K562 (cell line): Measurements from ENCODE around the gene LSM4. TPM values are rescaled to one million over a fixed set of nuclear protein-coding genes. Genes with fewer than 3 reads are reported as not detected.
A peak's percentile ranks its signal among the peaks of the same experiment; 100 is the strongest.

Experiments
- FOXP1 ChIP-seq: sonication (generic); formaldehyde crosslinking; IDR thresholded peaks from 2 replicates; pipeline ENCODE4 v1.8.0; 2022; ENCODE audit warnings: mild to moderate bottlenecking, missing genetic modification reagents
- GTF2A2 ChIP-seq: IDR thresholded peaks from 2 replicates; pipeline ENCODE4 v1.6.1; 2016; ENCODE audit warnings: mild to moderate bottlenecking, missing genetic modification characterization, missing compliant biosample characterization
- HES1 ChIP-seq: fragments of 450-650 bp; IDR thresholded peaks from 2 replicates; pipeline ENCODE4 v1.6.1; 2016; ENCODE audit warnings: low read depth, mild to moderate bottlenecking, moderate library complexity
- HNRNPL ChIP-seq: fragments of 200-400 bp; formaldehyde crosslinking; IDR thresholded peaks from 2 replicates; pipeline ENCODE4 v1.6.1; 2017; ENCODE audit warnings: low read depth, mild to moderate bottlenecking, low read length
- ILF3 ChIP-seq: fragments of 450-650 bp; IDR thresholded peaks from 2 replicates; pipeline ENCODE4 v1.6.1; 2018; ENCODE audit warnings: antibody characterized with exemption, mild to moderate bottlenecking, moderate library complexity, borderline replicate concordance
- JUNB ChIP-seq: fragments of 450-650 bp; formaldehyde crosslinking; conservative IDR thresholded peaks from 2 replicates; pipeline ENCODE4 v1.4.0; 2020; ENCODE audit warnings: mild to moderate bottlenecking
- MED1 ChIP-seq: sonication (generic); formaldehyde crosslinking; IDR thresholded peaks from 2 replicates; pipeline ENCODE4 v1.8.1; 2023; ENCODE audit warnings: missing genetic modification reagents, borderline replicate concordance
- MTA3 ChIP-seq: fragments of 450-650 bp; formaldehyde crosslinking; IDR thresholded peaks from 2 replicates; pipeline ENCODE4 v1.6.1; 2017; ENCODE audit warnings: mild to moderate bottlenecking, borderline replicate concordance
- NCOA1 ChIP-seq: fragments of 450-650 bp; IDR thresholded peaks from 2 replicates; pipeline ENCODE4 v1.6.1; 2016; ENCODE audit warnings: low read depth
- NCOA6 ChIP-seq: fragments of 450-650 bp; IDR thresholded peaks from 2 replicates; pipeline ENCODE4 v1.6.1; 2017; ENCODE audit warnings: mild to moderate bottlenecking
- PREB ChIP-seq: sonication (generic); formaldehyde crosslinking; IDR thresholded peaks from 2 replicates; pipeline ENCODE4 v1.8.1; 2023; ENCODE audit warnings: mild to moderate bottlenecking, missing genetic modification reagents
- RBM17 ChIP-seq: fragments of 200-400 bp; formaldehyde crosslinking; IDR thresholded peaks from 2 replicates; pipeline ENCODE4 v1.6.1; 2017; ENCODE audit warnings: low read depth, mild to moderate bottlenecking, low read length, borderline replicate concordance
- RBM34 ChIP-seq: fragments of 200-400 bp; formaldehyde crosslinking; IDR thresholded peaks from 2 replicates; pipeline ENCODE4 v1.6.1; 2018; ENCODE audit warnings: low read length, borderline replicate concordance; ENCODE audit not compliant: insufficient read depth
- RFX1 ChIP-seq: fragments of 450-650 bp; IDR thresholded peaks from 2 replicates; pipeline ENCODE4 v1.6.1; 2016; ENCODE audit warnings: mild to moderate bottlenecking, moderate library complexity
- SMC3 ChIP-seq: conservative IDR thresholded peaks from 2 replicates; pipeline ENCODE4 v1.6.1; 2011; ENCODE audit warnings: low read depth, low read length, improper control_type of control experiment; ENCODE audit not compliant: insufficient read depth
- SPI1 ChIP-seq: IDR thresholded peaks from 2 replicates; pipeline ENCODE4 v1.6.1; 2011; ENCODE audit warnings: low read depth, low read length, control low read depth, borderline replicate concordance
- SREBF1 ChIP-seq: fragments of 150-350 bp; IDR thresholded peaks from 2 replicates; pipeline ENCODE4 v1.6.1; 2014; ENCODE audit warnings: antibody characterized with exemption, low read depth, low read length, borderline replicate concordance
- TAF9B ChIP-seq: fragments of 450-650 bp; IDR thresholded peaks from 2 replicates; pipeline ENCODE4 v1.6.1; 2018; ENCODE audit warnings: mild to moderate bottlenecking; ENCODE audit not compliant: partially characterized antibody
- TFE3 ChIP-seq: fragments of 450-650 bp; formaldehyde crosslinking; IDR thresholded peaks from 2 replicates; pipeline ENCODE4 v1.4.0; 2020; ENCODE audit warnings: mild to moderate bottlenecking, mixed read lengths
- TOE1 ChIP-seq, 2 experiments: fragments of 450-650 bp in 1 of 2; sonication (generic) in 1 of 2; formaldehyde crosslinking in 1 of 2; IDR thresholded peaks; 2 replicates each; pipeline versions ENCODE4 v1.7.1 to v1.8.0; 2016 to 2022; ENCODE audit warnings: borderline replicate concordance in 2 of 2, mild to moderate bottlenecking in 2 of 2, antibody characterized with exemption in 1 of 2, inconsistent platforms in 1 of 2, low read depth in 1 of 2, missing genetic modification reagents in 1 of 2, moderate library complexity in 1 of 2
- YBX1 ChIP-seq: fragments of 450-650 bp; IDR thresholded peaks from 2 replicates; pipeline ENCODE4 v1.7.1; 2016; ENCODE audit warnings: mild to moderate bottlenecking
- ZNF583 ChIP-seq: fragments of 250-450 bp; sonication (Bioruptor Pico); IDR thresholded peaks from 2 replicates; pipeline ENCODE4 v1.4.0; 2020
- ZNF79 ChIP-seq: fragments of 250-450 bp; sonication (Bioruptor Pico); IDR thresholded peaks from 2 replicates; pipeline ENCODE4 v1.4.0; 2020; ENCODE audit warnings: low read depth, mild to moderate bottlenecking, moderate library complexity
- ZZZ3 ChIP-seq: fragments of 450-650 bp; IDR thresholded peaks from 2 replicates; pipeline ENCODE4 v1.6.1; 2016; ENCODE audit warnings: antibody characterized with exemption, mild to moderate bottlenecking, moderate library complexity
- polyA plus RNA-seq, 8 experiments: library from polyadenylated mRNA; depleted of rRNA in 4 of 8; stranded (reverse) in 5 of 8; unstranded in 3 of 8; fragments of >200 nt; fragmentation: Nextera tagmentation in 2 of 8; fragmentation: Illumina TruSeq in 1 of 8; extraction: Ambion mirVana in 2 of 8; extraction: Trizol in 1 of 8; gene quantifications; 2 replicates each; pipeline versions ENCODE4 v1.2.1 to v1.2.3, GENCODE V29; 2011 to 2014; ENCODE audit warnings: inconsistent platforms in 1 of 8, missing spikeins in 1 of 8
- total RNA-seq, 7 experiments: library from RNA; depleted of rRNA in 6 of 7; stranded (reverse); fragments of >200 nt in 6 of 7; fragmentation: Illumina TruSeq in 2 of 7; extraction: Trizol in 2 of 7; gene quantifications; 2 replicates each; pipeline versions ENCODE4 v1.2.1 to v1.2.3, GENCODE V29; 2011 to 2021; ENCODE audit warnings: low replicate concordance in 1 of 7

LSM4 gene
- total and polyA plus RNA-seq, 9 of the 15 experiments (the other 6 are each of a cell fraction or from before 2014, with no cell fraction given): 11.9 to 763 (median 202) TPM

GRCh38 chr19:18292810-18293641, 29.9 kb downstream of the LSM4 start (continued):
- TF ChIP-seq MTA3: 0 out of 2 replicates have a peak, but pooled peaks have one; percentile 18
- 0 out of 2 replicates have a peak, but pooled peaks have one; percentile 12 for TF ChIP-seq TOE1 (IDR thresholded peaks at IDR 0.05; ENCODE audit: borderline replicate concordance)
- no peak for TF ChIP-seq TOE1 (CRISPR knock-in tag; IDR thresholded peaks at IDR 0.05; ENCODE audit: borderline replicate concordance, low read depth)
- TF ChIP-seq YBX1: no peak
- TF ChIP-seq ZZZ3: no peak
- TF ChIP-seq HES1: no peak
- TF ChIP-seq FOXP1: no peak; the same call in 1 of the 2 replicates
- no peak for TF ChIP-seq SREBF1
- TF ChIP-seq RBM17: no peak
- TF ChIP-seq RFX1: no peak
- no peak for TF ChIP-seq TAF9B
- 0 out of 2 replicates have a peak, but pooled peaks have one; percentile 44 for TF ChIP-seq NCOA1
- no peak for TF ChIP-seq ILF3
- TF ChIP-seq GTF2A2 (tag): no peak
- TF ChIP-seq NCOA6: no peak
- TF ChIP-seq RBM34: no peak
- no peak for TF ChIP-seq SMC3
- TF ChIP-seq PREB (CRISPR knock-in tag): no peak
- no peak for TF ChIP-seq TFE3 (CRISPR knock-in tag)
- TF ChIP-seq HNRNPL: no peak
- TF ChIP-seq JUNB (CRISPR knock-in tag): no peak
- 0 out of 2 replicates have a peak, but pooled peaks have one; percentile 13 for TF ChIP-seq SPI1
- TF ChIP-seq ZNF583 (CRISPR knock-in tag): no peak
- no peak for TF ChIP-seq ZNF79
- TF ChIP-seq MED1 (CRISPR knock-in tag): no peak
